Nephron (organoid): ENCODE data around the gene AIG1.

Experiments
- H3K27ac Mint-ChIP-seq, 3 experiments: 2 replicates each; pipeline ENCODE4 v1.8.0; 2020; ENCODE audit warnings: mixed read lengths in 3 of 3, mild to moderate bottlenecking in 2 of 3, moderate library complexity in 1 of 3
- H3K27me3 Mint-ChIP-seq: 2 replicates; pipeline ENCODE4 v1.8.0; 2021; ENCODE audit warnings: low read depth, mild to moderate bottlenecking, moderate library complexity, mixed read lengths
- H3K36me3 Mint-ChIP-seq: 2 replicates; pipeline ENCODE4 v1.8.0; 2020; ENCODE audit warnings: low read depth, mixed read lengths
- H3K4me1 Mint-ChIP-seq: 2 replicates; pipeline ENCODE4 v1.8.0; 2020; ENCODE audit warnings: mixed read lengths
- H3K4me3 Mint-ChIP-seq, 3 experiments: 2 replicates each; pipeline ENCODE4 v1.8.0; 2020; ENCODE audit warnings: mild to moderate bottlenecking in 3 of 3, mixed read lengths in 3 of 3, moderate library complexity in 2 of 3
- H3K9me3 Mint-ChIP-seq: 2 replicates; pipeline ENCODE4 v1.8.0; 2020; ENCODE audit warnings: mixed read lengths
- TF ChIP-seq, protein P1 (sequence below), 3 experiments: fragments of 200-600 bp; sonication (generic); IDR thresholded peaks; one replicate each; pipeline ENCODE4 v1.5.0; 2021; ENCODE audit warnings: antibody characterized with exemption in 3 of 3; ENCODE audit not compliant: unreplicated experiment in 3 of 3

The AIG1 gene

DNA sequence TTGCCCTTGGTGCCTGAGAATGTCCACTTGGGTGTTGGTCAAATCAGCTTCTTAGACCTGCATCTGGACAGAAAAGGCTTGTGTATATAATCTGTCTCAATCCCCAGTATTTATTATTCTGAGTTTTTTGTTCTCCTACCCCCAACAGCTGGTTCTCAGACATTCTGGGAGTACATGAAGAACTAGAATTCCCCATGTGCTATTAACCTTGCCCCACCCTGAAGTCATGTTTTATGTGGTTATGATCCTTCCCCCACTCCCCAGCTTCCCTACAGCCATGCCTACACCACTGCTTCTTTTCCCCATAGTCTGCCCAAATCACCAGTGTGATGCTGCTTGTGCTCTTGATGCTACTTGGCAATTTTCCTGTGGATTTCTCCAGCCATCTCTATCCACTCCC lies 232.8 kb downstream of the AIG1 start:
- TF ChIP-seq, protein P1, sequence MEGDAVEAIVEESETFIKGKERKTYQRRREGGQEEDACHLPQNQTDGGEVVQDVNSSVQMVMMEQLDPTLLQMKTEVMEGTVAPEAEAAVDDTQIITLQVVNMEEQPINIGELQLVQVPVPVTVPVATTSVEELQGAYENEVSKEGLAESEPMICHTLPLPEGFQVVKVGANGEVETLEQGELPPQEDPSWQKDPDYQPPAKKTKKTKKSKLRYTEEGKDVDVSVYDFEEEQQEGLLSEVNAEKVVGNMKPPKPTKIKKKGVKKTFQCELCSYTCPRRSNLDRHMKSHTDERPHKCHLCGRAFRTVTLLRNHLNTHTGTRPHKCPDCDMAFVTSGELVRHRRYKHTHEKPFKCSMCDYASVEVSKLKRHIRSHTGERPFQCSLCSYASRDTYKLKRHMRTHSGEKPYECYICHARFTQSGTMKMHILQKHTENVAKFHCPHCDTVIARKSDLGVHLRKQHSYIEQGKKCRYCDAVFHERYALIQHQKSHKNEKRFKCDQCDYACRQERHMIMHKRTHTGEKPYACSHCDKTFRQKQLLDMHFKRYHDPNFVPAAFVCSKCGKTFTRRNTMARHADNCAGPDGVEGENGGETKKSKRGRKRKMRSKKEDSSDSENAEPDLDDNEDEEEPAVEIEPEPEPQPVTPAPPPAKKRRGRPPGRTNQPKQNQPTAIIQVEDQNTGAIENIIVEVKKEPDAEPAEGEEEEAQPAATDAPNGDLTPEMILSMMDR (IDR thresholded peaks at IDR 0.05; ENCODE audit: unreplicated experiment in 3 of 3) = no peak
- H3K9me3 Mint-ChIP-seq = no peaks in the 10 kb centered on the region
- H3K4me1 Mint-ChIP-seq = no peaks in the 10 kb centered on the region
- no peak overlapping the region for H3K27ac Mint-ChIP-seq
- H3K4me3 Mint-ChIP-seq = no peak overlapping the region
- H3K36me3 Mint-ChIP-seq = no peaks in the 10 kb centered on the region
- H3K27me3 Mint-ChIP-seq = no peaks in the 10 kb centered on the region

DNA sequence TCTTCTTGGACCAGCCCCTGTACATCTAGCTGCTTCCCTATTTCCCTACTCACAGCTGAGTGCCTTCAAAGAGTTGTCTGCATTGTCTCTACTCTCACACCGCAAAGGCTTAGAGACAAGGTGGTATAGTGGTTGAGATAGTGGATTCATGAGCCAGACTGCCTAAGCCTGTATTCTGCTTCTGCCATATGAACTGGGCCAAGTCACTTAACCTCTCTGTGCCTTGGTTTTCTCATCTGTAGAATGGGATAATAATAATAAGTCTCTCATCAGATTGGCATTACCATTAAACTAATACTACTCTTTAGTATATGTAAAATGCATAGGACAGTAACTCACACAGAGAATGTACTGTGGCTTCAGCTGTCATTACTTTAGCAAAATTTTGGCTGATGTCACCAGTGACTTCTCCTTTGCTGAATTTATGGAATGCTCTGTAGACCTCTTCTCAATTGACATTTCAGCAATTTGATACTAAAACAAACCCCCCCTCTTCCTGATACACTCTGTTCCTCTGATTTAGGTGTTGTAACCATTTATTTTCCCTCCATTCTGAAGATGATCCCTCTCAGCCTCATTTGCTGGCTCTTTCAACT lies 233.7 kb downstream of the AIG1 start:
- Mint-ChIP-seq H3K4me3 (no peak overlapping the region), H3K4me1 (no peaks in the 10 kb centered on the region), H3K27ac (no peak overlapping the region), H3K9me3 (no peaks in the 10 kb centered on the region), H3K36me3 (no peaks in the 10 kb centered on the region), H3K27me3 (no peaks in the 10 kb centered on the region)
- TF ChIP-seq, protein P1 (IDR thresholded peaks at IDR 0.05; ENCODE audit: unreplicated experiment in 3 of 3) = no peak

DNA sequence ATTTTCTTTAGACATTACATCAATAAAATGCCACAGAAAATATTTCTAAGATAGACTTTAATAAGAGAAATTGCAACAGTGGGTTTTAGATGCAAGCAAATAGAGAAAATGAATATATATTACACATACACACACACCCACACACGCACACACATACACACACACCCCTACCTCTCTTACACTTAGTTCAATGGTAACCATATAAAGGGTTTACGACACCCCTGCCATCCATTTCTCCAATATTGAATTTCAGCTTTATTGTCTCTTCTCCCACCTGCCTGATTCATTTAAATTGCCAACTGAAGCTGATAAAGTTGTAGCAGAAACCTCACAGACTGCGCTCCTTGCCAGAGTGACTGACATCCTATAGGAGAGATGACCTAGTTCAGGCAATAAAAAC lies 235.2 kb downstream of the AIG1 start:
- TF ChIP-seq, protein P1 (IDR thresholded peaks at IDR 0.05; ENCODE audit: unreplicated experiment in 3 of 3) = no peak
- no peaks in the 10 kb centered on the region for H3K4me1 Mint-ChIP-seq
- no peak overlapping the region for H3K27ac Mint-ChIP-seq
- H3K4me3 Mint-ChIP-seq = no peak overlapping the region
- no peaks in the 10 kb centered on the region for H3K27me3 Mint-ChIP-seq
- H3K9me3 Mint-ChIP-seq = no peaks in the 10 kb centered on the region
- no peaks in the 10 kb centered on the region for H3K36me3 Mint-ChIP-seq

DNA sequence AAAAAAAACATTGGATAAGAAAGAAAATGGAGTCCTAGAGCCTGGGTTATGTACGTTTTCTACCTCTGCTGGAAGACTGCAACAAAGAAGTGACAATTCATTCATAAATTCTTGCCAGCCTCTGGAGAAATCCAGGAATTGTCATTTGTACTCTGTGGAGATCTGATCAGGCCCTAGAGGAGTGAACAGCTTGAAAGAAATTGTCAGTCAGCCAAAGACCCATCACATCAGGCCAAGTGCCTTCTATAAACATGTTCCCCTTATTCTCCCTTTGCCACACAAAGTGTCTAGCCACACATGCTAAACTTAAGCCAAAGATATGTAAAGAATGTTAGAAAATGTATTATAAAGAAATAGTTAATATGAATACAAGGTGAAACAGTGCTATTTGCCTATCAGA lies 237.4 kb downstream of the AIG1 start:
- no peaks in the 10 kb centered on the region for H3K4me1 Mint-ChIP-seq
- no peaks in the 10 kb centered on the region for H3K27me3 Mint-ChIP-seq
- TF ChIP-seq, protein P1 (IDR thresholded peaks at IDR 0.05; ENCODE audit: unreplicated experiment in 3 of 3) = no peak
- peaks cover 5% of the 10 kb centered on the region for H3K9me3 Mint-ChIP-seq
- no peak overlapping the region for H3K4me3 Mint-ChIP-seq
- no peak overlapping the region for H3K27ac Mint-ChIP-seq
- H3K36me3 Mint-ChIP-seq = peaks cover 5% of the 10 kb centered on the region

DNA sequence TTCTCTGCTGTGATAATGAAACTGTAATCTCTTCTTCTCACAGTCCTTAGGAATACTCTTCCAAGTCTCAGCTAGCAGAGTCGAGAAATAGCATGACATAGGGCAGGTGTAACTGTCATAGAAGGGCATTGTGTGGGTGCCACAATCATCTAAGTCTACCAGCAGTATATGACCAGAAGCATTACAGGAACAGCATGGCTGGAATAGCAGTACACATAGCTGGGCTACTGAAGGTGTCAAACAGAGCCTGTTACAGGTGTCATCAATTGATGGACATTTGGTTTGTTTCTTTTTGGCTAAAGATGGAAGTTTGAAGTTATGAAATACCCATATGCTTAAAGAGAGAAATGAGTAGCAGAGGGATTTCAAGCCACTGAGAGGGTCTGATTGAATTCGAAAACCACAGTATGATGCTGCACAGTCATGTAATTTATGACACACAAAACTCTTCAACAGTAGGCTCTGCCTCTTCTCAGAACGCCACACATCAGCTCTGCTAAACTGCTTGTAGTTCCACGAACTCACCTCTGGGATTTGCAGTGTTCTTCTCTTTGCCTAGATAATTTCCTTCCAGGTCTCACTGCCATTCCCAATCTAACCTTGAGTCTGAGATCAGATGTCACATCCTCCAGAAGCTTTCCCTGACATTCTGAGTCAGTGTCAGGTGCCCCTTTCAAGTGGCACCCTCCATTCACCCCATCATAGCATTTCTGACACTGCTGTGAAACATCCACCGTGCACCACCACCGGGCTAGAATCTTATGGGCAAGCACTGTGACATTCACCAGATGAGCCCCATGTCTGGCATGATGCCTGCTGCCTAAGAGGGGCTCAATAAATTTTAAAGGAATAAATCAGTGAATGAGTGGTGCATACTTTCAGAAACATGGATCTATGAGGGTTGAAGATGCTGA lies 238.8 kb downstream of the AIG1 start:
- Mint-ChIP-seq H3K9me3 (peaks cover 5% of the 10 kb centered on the region), H3K27ac (no peak overlapping the region), H3K27me3 (no peaks in the 10 kb centered on the region), H3K36me3 (peaks cover 5% of the 10 kb centered on the region), H3K4me1 (no peaks in the 10 kb centered on the region), H3K4me3 (no peak overlapping the region)
- TF ChIP-seq, protein P1 (IDR thresholded peaks at IDR 0.05; ENCODE audit: unreplicated experiment in 3 of 3) = no peak
